UCSD-AML1 (cell line): ENCODE data around the gene LRMDA.
A peak's percentile ranks its signal among the peaks of the same experiment; 100 is the strongest.

Experiments used
- DNase-seq: peaks from one replicate; lab custom pipeline; 2025; ENCODE audit not compliant: unreplicated experiment; lab: John Stamatoyannopoulos, UW

LRMDA gene

GRCh38 chr10:76032700-76033039 lies 601.2 kb downstream of the LRMDA start:
- DNase-seq = peak; percentile 30

DNA sequence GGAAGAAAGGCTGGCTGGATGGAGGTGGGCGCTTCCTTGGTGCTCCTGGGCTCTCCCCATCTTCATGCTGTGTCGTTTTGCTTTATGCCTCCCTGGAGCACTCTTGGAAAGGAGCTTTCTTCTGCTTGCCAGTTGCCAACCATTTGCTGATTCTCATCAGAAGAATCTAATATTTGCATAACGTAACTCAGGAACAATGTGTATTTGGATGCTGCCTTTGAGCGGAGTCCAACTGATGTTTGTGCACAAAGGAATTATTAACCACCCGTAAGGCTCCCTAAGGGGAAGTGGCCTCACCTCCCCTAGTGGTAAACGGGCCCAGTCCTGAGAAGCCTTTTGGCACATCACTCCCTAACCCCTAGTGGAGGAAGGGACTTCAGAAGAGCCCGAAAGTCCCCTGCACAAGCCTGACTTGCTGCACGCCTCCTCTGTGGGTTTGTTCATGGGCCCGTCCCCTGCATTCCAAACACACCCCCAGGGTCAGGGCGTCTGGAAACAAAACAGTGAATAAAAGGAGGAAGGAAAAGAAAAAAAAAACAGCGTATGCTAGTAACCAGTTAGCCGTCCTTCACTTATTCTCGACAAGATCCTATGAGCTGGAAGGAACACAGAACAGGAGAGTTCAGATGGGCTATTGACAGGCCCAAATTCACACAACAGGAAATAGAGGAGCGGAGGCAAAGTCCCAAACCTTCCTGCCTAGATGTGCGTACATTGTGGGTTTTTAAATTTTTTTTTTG lies 602.2 kb downstream of the LRMDA start:
- DNase-seq = peak; percentile 84

DNA sequence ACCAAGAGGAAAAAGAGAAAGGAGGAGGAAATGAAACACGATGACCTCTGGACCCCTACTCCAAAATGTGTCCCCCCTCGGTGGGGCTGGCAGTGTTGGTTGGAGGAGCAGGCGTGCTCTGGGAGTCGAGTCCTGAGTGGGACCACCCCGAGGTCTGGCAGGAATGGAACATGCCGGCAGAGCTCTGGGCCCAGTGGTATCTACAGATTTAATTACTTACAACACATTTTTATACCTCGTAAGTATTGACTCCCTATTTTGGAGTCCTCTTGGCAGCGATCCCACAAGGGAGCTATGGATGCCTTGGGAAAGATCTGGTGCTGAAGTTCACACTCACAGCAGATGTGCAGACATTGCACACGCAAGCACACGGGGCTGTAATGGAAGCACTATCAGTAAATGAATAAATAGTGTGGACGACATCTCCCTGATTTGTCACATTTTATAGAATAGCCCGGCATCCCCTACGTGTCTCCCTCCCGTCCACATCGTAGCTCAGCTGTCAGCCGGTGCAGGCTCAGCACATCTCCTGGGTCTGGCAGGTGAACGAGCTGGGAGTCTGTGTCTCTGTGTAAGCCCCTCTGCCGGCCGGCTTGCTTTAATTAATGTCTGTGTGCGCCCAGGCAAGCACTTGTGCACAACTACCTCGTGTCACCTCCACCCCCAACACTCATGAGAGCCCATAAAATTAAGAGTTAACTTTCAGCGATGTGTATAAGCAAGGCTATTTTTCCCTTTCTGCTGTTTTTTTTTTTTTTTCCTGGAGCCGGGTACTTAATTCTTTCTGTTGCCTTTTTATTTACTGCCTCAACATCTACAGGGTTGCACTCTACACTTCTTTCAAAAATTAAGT lies 603.2 kb downstream of the LRMDA start:
- no peak for DNase-seq

DNA sequence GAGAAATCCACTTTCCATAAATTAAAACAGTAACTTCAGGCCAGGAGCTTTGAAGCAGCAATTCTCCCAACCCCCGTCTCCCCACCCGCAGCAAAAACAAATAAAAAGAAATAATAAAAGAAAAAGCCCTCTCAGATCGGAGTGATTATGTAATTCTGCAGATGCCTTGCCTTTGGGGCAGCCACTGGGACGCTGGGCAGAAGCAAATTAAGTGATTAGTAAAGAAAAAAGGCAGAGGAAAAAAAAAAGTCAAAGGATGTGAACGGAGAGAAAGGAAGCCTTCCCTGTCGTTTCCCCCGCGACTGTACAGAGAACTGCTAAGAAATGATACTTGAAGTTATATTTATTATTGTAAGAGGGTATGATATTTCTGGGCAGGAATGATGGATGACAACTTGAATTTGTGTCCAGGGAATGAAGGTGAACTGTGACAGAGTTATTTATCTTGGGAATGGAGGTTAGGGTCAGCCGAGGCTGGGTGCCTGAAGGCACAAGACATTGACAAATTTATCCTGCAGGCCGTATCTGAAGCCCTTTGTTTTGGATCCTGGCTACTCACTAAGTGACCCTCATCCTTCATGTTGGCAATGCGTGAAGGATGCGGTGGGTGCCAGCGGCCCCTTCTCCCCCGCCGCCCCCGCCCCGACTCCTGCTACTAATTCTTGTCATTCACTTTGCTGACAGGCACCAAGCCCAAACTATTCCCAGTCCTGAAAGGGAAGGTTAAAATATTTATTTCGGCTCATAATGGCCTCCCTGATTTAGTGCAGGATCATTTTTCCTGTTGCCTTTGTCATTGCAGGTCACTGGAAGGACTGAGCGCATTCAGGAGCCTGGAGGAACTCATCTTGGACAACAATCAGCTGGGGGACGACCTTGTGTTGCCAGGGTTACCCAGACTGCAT lies 604.0 kb downstream of the LRMDA start:
- DNase-seq = no peak

GRCh38 chr10:76036111-76036940 lies 604.9 kb downstream of the LRMDA start:
- DNase-seq = peak; percentile 82

DNA sequence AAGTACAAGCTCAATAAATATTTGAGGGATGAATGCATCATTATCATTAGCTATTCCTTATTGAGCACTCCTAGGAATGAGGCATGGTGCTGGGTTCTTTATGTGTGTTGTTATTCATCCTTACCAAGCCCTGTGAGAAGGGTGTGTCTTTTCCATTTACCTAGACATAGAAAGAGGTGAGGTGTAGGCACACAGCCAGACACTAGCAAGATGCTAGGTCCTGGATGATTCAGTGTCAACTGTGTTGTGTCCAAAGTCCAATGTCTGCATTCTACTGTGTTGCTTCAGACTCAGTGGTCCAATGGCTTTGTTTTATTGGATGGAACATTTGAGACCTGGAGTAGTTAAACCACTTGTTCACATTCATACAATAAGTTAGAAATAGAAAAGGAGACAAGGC lies 605.5 kb downstream of the LRMDA start:
- no peak for DNase-seq

- DNase-seq = no peak
These were observed 606.2 kb downstream of the LRMDA start for GRCh38 chr10:76037531-76038155.

DNA sequence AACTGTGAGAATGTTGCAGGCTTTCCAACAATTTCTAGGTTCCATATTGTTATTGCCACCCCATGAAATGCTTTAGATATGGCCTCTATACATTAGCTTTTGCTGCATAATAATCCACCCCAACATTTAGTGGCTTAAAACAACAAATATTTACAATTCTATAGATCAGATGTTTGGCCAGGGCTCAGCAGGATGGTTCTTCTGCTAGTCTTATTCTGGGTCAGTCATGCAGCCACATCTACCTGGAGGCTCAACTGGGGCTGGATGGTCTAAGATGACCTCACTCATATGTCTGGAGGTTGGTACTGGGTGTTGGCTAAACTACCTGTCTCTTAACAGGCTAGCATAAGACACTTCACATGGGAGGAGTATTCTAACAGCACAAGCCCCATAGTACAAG lies 607.3 kb downstream of the LRMDA start:
- DNase-seq = no peak

- no peak for DNase-seq
These were observed 608.8 kb downstream of the LRMDA start for GRCh38 chr10:76040107-76040829.

DNA sequence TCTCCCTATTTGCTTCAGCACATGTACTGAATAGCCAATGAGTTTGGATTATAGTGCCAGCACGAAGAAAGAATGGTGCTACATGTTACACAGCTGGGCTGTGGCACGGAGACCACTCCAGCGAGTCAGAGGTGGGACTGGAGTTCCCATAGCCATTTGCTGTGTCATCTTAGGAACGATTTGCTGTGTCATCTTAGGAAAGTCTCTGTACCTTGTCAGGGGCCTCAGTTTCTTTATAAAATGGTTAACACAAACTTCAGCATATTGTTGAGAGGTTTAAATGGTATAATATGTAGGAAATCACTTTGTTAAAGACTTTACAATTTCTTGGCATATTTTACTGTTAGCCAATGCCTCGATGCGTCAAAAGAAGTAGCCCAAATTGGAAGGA lies 609.4 kb downstream of the LRMDA start:
- DNase-seq = no peak

GRCh38 chr10:76041551-76041950 lies 610.1 kb downstream of the LRMDA start:
- no peak for DNase-seq

DNA sequence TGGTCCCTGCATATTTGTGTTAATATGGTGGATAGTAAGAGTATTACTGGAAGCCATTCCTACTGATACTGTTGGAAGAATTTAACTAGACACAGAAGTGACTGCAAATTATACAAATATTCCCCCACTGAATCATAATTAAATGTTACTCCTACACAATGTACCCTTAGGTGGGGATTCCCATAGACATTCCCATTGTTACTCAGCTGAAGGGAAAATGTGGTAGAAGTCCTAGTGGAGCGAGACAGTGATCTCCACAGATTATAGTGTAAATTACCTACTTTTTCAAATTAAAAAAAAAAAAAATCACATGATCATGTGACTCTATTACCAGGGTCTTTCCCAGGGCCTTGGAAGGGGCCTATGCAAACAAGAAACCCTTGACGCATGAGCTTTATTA lies 611.8 kb downstream of the LRMDA start:
- no peak for DNase-seq

- DNase-seq = no peak
These were observed 613.3 kb downstream of the LRMDA start for GRCh38 chr10:76044751-76045150.

- DNase-seq = no peak
These were observed 613.8 kb downstream of the LRMDA start for GRCh38 chr10:76045174-76045573.

DNA sequence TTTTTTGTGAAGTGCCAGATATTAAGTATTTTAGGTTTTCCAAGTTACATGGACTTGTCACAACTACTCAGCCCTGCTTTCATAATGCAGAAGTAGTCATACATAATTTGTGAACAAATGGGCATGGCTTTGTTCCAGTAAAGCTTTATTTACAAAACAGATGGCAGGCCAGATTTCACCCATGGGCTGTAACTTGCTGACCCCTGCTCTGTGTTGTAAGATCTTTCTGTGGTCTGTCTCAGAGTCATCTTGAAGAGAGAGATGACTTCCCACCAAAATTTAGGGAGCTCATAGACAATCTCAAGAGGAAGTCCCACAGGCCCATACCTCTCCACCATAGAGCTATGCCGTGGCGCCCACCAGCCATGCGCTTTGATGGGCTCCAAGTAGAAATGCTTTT lies 616.1 kb downstream of the LRMDA start:
- DNase-seq = no peak

DNA sequence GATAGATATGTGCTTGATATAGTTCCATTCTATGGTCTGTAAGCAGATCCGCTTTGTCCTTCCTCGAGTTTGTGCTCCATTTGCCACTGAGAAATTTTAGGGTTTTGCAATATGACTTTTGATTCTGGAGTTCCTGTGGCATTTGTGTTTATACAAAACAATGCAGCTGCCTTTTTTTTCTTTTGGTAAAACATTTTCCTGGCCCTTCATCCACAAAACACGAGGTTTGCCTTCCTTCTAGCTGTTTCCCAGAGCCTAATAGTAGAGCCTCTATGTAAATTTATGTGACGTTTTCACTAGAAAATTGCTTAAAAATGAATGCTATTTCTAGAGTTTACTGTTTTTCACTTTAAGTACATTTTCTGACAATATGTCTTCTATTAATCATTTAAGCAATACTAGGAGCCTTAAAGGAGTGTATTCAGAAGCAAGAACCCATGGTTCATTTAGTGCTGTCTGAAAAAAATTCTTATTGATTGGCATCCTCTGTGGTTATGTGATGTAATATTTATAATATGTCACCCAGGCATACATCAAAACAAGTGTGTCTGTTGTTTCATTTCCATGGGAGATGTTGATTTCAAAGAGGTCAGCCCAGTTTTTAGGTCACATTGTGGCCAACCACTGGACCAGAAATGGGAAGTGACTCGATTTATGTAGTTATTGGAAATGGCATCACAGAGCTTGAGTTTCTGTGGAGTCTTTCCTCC lies 618.3 kb downstream of the LRMDA start:
- no peak for DNase-seq

DNA sequence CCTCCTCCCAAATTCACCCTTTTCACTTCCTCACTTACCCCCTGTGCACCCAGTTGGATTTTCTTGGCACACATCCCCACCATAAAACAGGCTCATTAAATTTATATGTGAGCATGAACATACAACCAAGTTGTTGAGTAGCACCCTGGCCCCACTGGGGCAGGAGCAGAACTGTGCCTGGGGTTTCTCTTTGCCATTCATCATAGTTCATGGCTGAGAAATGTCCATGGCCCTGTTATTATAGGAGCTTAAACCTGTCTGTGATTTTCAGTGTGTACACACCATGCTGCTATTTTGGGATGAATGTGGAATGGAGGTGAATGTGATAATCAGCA lies 618.8 kb downstream of the LRMDA start:
- DNase-seq = no peak

DNA sequence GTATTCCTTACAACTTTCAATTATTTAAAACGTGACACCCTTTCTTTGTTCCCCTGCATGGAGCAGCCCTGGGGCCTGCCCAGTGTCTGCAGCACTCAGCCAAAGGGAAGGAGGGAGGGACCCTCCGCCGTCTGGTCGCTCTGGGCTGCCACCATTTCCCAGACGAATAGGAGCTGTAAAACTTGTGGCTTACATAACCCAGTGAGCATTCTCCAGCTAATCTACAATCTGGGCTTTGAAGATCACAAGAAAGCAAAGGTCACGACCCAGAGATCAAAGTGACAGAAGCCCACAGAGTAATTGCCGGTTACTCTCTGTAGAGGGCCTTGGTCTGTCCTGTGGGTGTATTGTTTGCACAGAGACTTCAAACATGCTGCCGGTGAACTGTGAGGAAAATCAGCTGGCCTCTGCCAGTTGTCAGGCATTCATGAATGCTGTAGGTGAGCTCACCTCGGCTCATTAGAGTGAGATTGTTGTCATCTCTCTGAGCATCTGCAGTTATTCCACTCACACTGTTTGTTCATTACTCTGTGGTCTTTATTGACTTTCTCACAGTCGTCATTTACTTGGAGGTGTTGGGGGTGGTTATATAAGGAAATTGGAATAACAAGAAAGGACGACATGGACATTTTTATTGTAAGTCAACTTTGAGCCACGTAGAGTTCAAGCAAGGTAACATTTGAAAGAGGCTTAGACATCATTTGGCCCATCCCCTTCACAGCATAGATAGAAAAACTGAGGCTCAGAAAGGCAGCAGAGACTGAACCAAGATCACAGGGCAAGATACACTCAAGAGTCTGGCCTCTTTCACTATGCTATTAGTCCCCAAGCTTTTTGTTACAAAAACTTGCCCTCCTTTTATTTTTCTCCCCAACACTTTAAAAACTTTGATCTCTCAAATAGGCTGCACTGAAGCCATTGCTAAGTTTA lies 619.8 kb downstream of the LRMDA start:
- DNase-seq = no peak
